IMR-90 (cell line): ENCODE results near the gene LZIC. TPM values are rescaled to one million over a fixed set of nuclear protein-coding genes. Genes with fewer than 3 reads are reported as not detected.

Source experiments
- ATAC-seq: fragments of 200-7000 bp; cut with Tn5 transposase; 2 replicates; pipeline ENCODE4 v1.9.1; 2020; ENCODE audit warnings: low read depth, mild to moderate bottlenecking, moderate library complexity
- Bru-seq: library from RNA; stranded (reverse); fragments of 400-500 nt; gene quantifications from one replicate; lab custom pipeline; 2021; lab: Mats Ljungman, UMichigan
- BruChase-seq, 2 experiments: library from RNA; stranded (reverse); fragments of 400-500 nt; gene quantifications; one replicate each; lab custom pipeline; 2021; lab: Mats Ljungman, UMichigan
- BruUV-seq: library from RNA; stranded (reverse); fragments of 400-500 nt; replicated peaks from 2 replicates; lab custom pipeline; 2021; lab: Mats Ljungman, UMichigan
- CTCF ChIA-PET: fragments of 300-600 bp; formaldehyde crosslinking; extraction: SDS; loops from one replicate; lab custom pipeline; 2021; ENCODE audit warnings: antibody characterized with exemption; lab: Yijun Ruan, JAX
- POLR2A ChIA-PET: fragments of 300-600 bp; sonication (Branson Sonifier 250); formaldehyde crosslinking; loops from one replicate; lab custom pipeline; 2022; ENCODE audit warnings: antibody characterized with exemption; ENCODE audit not compliant: unreplicated experiment; lab: Charles Lee
- DNase-seq: peaks from one replicate; pipeline ENCODE4 v3.0.0; 2013
- H2AFZ ChIP-seq: replicated peaks from 2 replicates; pipeline ENCODE3; 2013; ENCODE audit warnings: low read length, mild to moderate bottlenecking; ENCODE audit not compliant: poor library complexity
- H2AK5ac ChIP-seq: 2 replicates; pipeline ENCODE4 v1.6.1; 2013; ENCODE audit warnings: low read depth, low read length, inconsistent platforms
- H2AK9ac ChIP-seq: replicated peaks from 2 replicates; pipeline ENCODE3; 2013; ENCODE audit warnings: mild to moderate bottlenecking, low read depth, low read length, moderate library complexity; ENCODE audit not compliant: poor library complexity
- H2BK120ac ChIP-seq: 2 replicates; pipeline ENCODE4 v1.6.1; 2013; ENCODE audit warnings: low read depth, low read length, inconsistent platforms
- H2BK15ac ChIP-seq: 3 replicates; pipeline ENCODE4 v1.6.1; 2013; ENCODE audit warnings: low read depth, low read length, inconsistent platforms
- H2BK20ac ChIP-seq: 2 replicates; pipeline ENCODE4 v1.6.1; 2013; ENCODE audit warnings: low read depth, mild to moderate bottlenecking, inconsistent platforms, low read length, moderate library complexity
- H2BK5ac ChIP-seq: 2 replicates; pipeline ENCODE4 v1.6.1; 2013; ENCODE audit warnings: mild to moderate bottlenecking, low read depth, low read length, inconsistent platforms; ENCODE audit not compliant: poor library complexity, severe bottlenecking
- H3K14ac ChIP-seq: replicated peaks from 2 replicates; pipeline ENCODE4 v1.6.1; 2013; ENCODE audit warnings: low read depth, low read length, inconsistent platforms
- H3K18ac ChIP-seq: 2 replicates; pipeline ENCODE4 v1.6.1; 2013; ENCODE audit warnings: low read depth, low read length, control low read depth
- H3K23ac ChIP-seq: 2 replicates; pipeline ENCODE4 v1.6.1; 2013; ENCODE audit warnings: low read depth, low read length, inconsistent platforms
- H3K27ac ChIP-seq: 2 replicates; pipeline ENCODE4 v1.5.1; 2013; ENCODE audit warnings: mild to moderate bottlenecking, control low read depth, low read length; ENCODE audit not compliant: insufficient read depth
- H3K27me3 ChIP-seq: 2 replicates; pipeline ENCODE4 v1.6.1; 2013; ENCODE audit warnings: low read length; ENCODE audit not compliant: control insufficient read depth, insufficient read depth
- H3K36me3 ChIP-seq: 2 replicates; pipeline ENCODE4 v1.6.1; 2013; ENCODE audit warnings: low read length, mixed read lengths; ENCODE audit not compliant: control insufficient read depth, insufficient read depth
- H3K4ac ChIP-seq: 2 replicates; pipeline ENCODE4 v1.6.1; 2013; ENCODE audit warnings: low read depth, low read length, inconsistent platforms
- H3K4me1 ChIP-seq: 2 replicates; pipeline ENCODE4 v1.6.1; 2013; ENCODE audit warnings: low read length, mixed read lengths; ENCODE audit not compliant: control insufficient read depth, insufficient read depth
- H3K4me2 ChIP-seq: 2 replicates; pipeline ENCODE4 v1.6.1; 2013; ENCODE audit warnings: low read depth, mild to moderate bottlenecking, control low read depth, low read length, moderate library complexity
- H3K4me3 ChIP-seq: 2 replicates; pipeline ENCODE4 v1.5.1; 2013; ENCODE audit warnings: low read depth, mild to moderate bottlenecking, control low read depth, low read length, moderate library complexity; ENCODE audit not compliant: insufficient read depth
- H3K56ac ChIP-seq: 2 replicates; pipeline ENCODE4 v1.6.1; 2013; ENCODE audit warnings: low read length, inconsistent platforms; ENCODE audit not compliant: insufficient read depth; ENCODE audit errors: extremely low read depth
- H3K79me1 ChIP-seq, 2 experiments: 2 replicates each; pipeline ENCODE4 v1.6.1; 2013; ENCODE audit warnings: low read length in 2 of 2, inconsistent platforms in 1 of 2, low read depth in 1 of 2
- H3K9ac ChIP-seq: 2 replicates; pipeline ENCODE4 v1.6.1; 2013; ENCODE audit warnings: low read depth, low read length, control low read depth
- H3K9me1 ChIP-seq: 2 replicates; pipeline ENCODE4 v1.6.1; 2013; ENCODE audit warnings: low read length, inconsistent platforms; ENCODE audit not compliant: insufficient read depth
- H3K9me3 ChIP-seq: 2 replicates; pipeline ENCODE4 v1.6.1; 2013; ENCODE audit warnings: low read length; ENCODE audit not compliant: control insufficient read depth, insufficient read depth
- H4K20me1 ChIP-seq: 2 replicates; pipeline ENCODE4 v1.6.1; 2013; ENCODE audit warnings: low read length, inconsistent platforms; ENCODE audit not compliant: insufficient read depth
- H4K5ac ChIP-seq: 2 replicates; pipeline ENCODE4 v1.6.1; 2013; ENCODE audit warnings: mild to moderate bottlenecking, low read depth, low read length, control low read depth
- H4K8ac ChIP-seq, 2 experiments: 2 replicates each; pipeline ENCODE4 v1.6.1; 2013; ENCODE audit warnings: low read depth in 2 of 2, low read length in 2 of 2, control low read depth in 1 of 2, inconsistent platforms in 1 of 2
- H4K91ac ChIP-seq: 2 replicates; pipeline ENCODE4 v1.6.1; 2013; ENCODE audit warnings: low read depth, low read length, inconsistent platforms; ENCODE audit not compliant: insufficient read depth
- CEBPB ChIP-seq: IDR thresholded peaks from 2 replicates; pipeline ENCODE4 v1.6.1; 2012; ENCODE audit warnings: low read depth, low read length, improper control_type of control experiment
- CHD1 ChIP-seq: IDR thresholded peaks from 2 replicates; pipeline ENCODE4 v1.6.1; 2012; ENCODE audit warnings: low read depth, low read length, improper control_type of control experiment
- FOS ChIP-seq: fragments of 150-350 bp; IDR thresholded peaks from 2 replicates; pipeline ENCODE4 v1.6.1; 2016; ENCODE audit warnings: low read depth, low read length
- MAZ ChIP-seq: IDR thresholded peaks from 2 replicates; pipeline ENCODE4 v1.6.1; 2012; ENCODE audit warnings: low read depth, mild to moderate bottlenecking, low read length, improper control_type of control experiment, moderate library complexity, borderline replicate concordance
- MXI1 ChIP-seq: IDR thresholded peaks from 2 replicates; pipeline ENCODE4 v1.6.1; 2012; ENCODE audit warnings: low read depth, mild to moderate bottlenecking, low read length, moderate library complexity, borderline replicate concordance
- POLR2A ChIP-seq: IDR thresholded peaks from 2 replicates; pipeline ENCODE4 v1.6.1; 2012; ENCODE audit warnings: mild to moderate bottlenecking, low read depth, low read length
- RAD21 ChIP-seq: IDR thresholded peaks from 2 replicates; pipeline ENCODE4 v1.6.1; 2012; ENCODE audit warnings: low read length, improper control_type of control experiment
- RCOR1 ChIP-seq: IDR thresholded peaks from 2 replicates; pipeline ENCODE4 v1.6.1; 2012; ENCODE audit warnings: mild to moderate bottlenecking, low read length, improper control_type of control experiment; ENCODE audit not compliant: insufficient replicate concordance
- RFX5 ChIP-seq: IDR thresholded peaks from 2 replicates; pipeline ENCODE4 v1.8.0; 2012; ENCODE audit warnings: low read depth, mild to moderate bottlenecking, low read length, moderate library complexity
- WGBS, 2 experiments: methylation state at CpG; one replicate each; pipeline versions ENCODE4 v1.1.5 to v1.1.7; 2013; ENCODE audit warnings: missing lambda C conversion rate in 2 of 2; ENCODE audit not compliant: insufficient read length in 1 of 2; ENCODE audit errors: extremely low coverage in 2 of 2; 5-methylcytosine and 5-hydroxymethylcytosine counted together
- dilution Hi-C: fragments of 300-500 bp; cut with HindIII; formaldehyde crosslinking; loops from one replicate; pipeline ENCODE4 v1.14.3; 2018; ENCODE audit warnings: low sequenced_read_pairs; ENCODE audit not compliant: unreplicated experiment
- in situ Hi-C: fragments of 300-500 bp; cut with MboI; formaldehyde crosslinking; loops from 3 replicates; pipeline ENCODE4 v1.14.3; 2019; ENCODE audit warnings: low sequenced_read_pairs, inconsistent platforms, mixed read lengths
- intact Hi-C: fragments of 100-400 bp; cut with micrococcal nuclease; formaldehyde crosslinking; loops from 2 replicates; pipeline ENCODE4 v1.10.0; 2022
- long read RNA-seq: library from polyadenylated mRNA; unstranded; transcript quantifications from one replicate; pipeline ENCODE4 v2.0.0, GENCODE V29; 2021; ENCODE audit not compliant: unreplicated experiment
- polyA plus RNA-seq, 3 experiments: library from polyadenylated mRNA; depleted of rRNA; stranded (reverse); fragments of >200 nt; gene quantifications; 2 replicates each; pipeline ENCODE4 v1.2.3, GENCODE V29; 2012; ENCODE audit warnings: low replicate concordance in 1 of 3
- total RNA-seq: library from RNA; depleted of rRNA; stranded (reverse); fragments of >200 nt; gene quantifications from 2 replicates; pipeline ENCODE4 v1.2.3, GENCODE V29; 2012; rRNA removed
- TF ChIP-seq, protein P1 (sequence below): fragments of 150-350 bp; IDR thresholded peaks from 2 replicates; pipeline ENCODE4 v1.6.1; 2016; ENCODE audit warnings: low read depth, mild to moderate bottlenecking, low read length, moderate library complexity, borderline replicate concordance
- TF ChIP-seq, protein P2 (sequence below): conservative IDR thresholded peaks from 2 replicates; pipeline ENCODE4 v1.5.1; 2012; ENCODE audit warnings: mild to moderate bottlenecking, low read depth, low read length, improper control_type of control experiment

Gene LZIC
- total RNA-seq, result 19.0 and 37.2 TPM in 2 replicates
- polyA plus RNA-seq (2012; rRNA removed), result 8.7 and 11.6 TPM in 2 replicates
- 1.5 and 2.7 TPM in 2 replicates for polyA plus RNA-seq (2012; cell fraction: cytosol; rRNA removed)
- polyA plus RNA-seq (2012; cell fraction: nucleus; rRNA removed; ENCODE audit: low replicate concordance), result 0.40 and 4.7 TPM in 2 replicates
- Bru-seq, nascent RNA, result percentile 56 among the genes with signal in this experiment
- percentile 80 among the genes with signal in this experiment for BruChase-seq, experiment 1, labeled RNA remaining after a 6-hour chase
- percentile 67 among the genes with signal in this experiment for BruChase-seq, experiment 2, labeled RNA remaining after a 2-hour chase
- long read RNA-seq, transcript LZIC-202 (8 exons, 2,281 nt), result major isoform, 6 of 20 reads
- long read RNA-seq, partial matches to known transcripts, result 0 of 20 reads
- long read RNA-seq, other reads (novel, unspliced or antisense), result 9 of 20 reads

DNA sequence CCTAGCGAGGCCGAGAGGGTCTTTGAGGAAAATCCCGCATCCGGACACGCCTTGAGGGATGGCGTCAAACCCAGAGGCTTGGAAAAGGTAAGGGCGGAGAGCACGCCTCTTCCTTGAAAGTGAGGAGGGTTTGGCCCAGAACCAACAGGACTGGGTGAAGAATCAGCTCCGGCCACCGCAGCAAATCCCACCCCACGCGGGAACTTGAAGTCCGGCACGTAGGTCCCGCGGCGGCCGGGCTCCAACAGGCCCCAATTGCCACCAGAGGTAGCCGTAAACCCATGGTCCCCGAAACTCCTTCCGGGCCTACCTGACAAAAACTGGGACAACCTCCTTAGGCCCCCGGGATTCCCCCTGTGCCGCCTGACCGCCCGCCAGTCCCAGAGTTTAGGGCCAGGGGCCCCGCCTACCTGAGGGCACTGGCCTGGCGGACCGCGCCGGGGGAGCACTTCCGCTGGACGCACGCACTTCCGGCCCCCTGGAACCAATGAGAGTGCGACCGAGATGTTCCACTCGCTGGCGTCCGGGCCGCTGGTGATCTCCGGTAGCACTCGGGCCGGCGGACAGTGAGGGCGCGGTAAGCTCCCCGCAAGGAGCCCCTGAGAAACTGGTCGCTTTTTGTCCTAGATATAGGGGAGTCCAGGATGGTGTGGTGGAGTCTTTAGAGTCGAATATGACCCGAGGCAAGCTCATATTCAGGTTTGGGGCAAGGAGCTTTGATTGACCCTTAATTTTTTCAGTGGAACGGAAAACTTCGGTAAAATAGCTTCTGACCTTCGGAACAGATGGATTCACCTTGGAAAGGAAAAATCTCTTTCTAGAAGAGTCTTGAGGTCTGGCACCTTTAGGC is at the start of gene LZIC, which contains the start of gene NMNAT1:
LZIC (minus strand) TSS at position 453 of the 850 bp plus-strand sequence. CDS start 6,772 bp downstream, outside the sequence.
NMNAT1 (plus strand) TSS at position 537 of the 850 bp plus-strand sequence. CDS start 28,599 bp downstream, outside the sequence.
- no peaks in the 10 kb centered on the region for H3K27me3 ChIP-seq
- peak within 1 kb of the TSS; percentile 77 for H2BK5ac ChIP-seq
- H2AK9ac ChIP-seq, result peak within 1 kb of the TSS; percentile 38
- no peaks in the 10 kb centered on the region for H3K9me1 ChIP-seq
- 0 out of 2 replicates have a peak, but pooled peaks cover 1% of the 10 kb centered on the region for H3K36me3 ChIP-seq
- BruUV-seq, result TSS peak; percentile 68
- WGBS, 2 experiments, result 0% methylated on average over 26 of the region's 53 CpGs; no CpG with 5 or more reads in 1 of the 2 experiments
- peak within 1 kb of the TSS; percentile 34; the same call in 1 of the 3 replicates for H2BK15ac ChIP-seq
- H3K4me2 ChIP-seq, result peak within 1 kb of the TSS; percentile 97
- H3K27ac ChIP-seq, result peak within 1 kb of the TSS; percentile 79
- peak within 1 kb of the TSS; percentile 95 for H3K9ac ChIP-seq
- dilution Hi-C loops (no loop called here), intact Hi-C loops (loop anchor here (1.0 to 5.0 kb wide), 5 partner anchors 33 to 486 kb away; partner anchors contain the start of genes CTNNBIP1, KIF1B and UBE4B), in situ Hi-C loops (loop anchor here (5.0 kb wide), 1 partner anchor 71 kb away; no protein-coding TSS in a partner anchor)
- peak within 1 kb of the TSS; percentile 100 for H3K23ac ChIP-seq
- H4K8ac ChIP-seq, result peak within 1 kb of the TSS; percentile 95 to 100
- H4K5ac ChIP-seq, result peak within 1 kb of the TSS; percentile 90
- peak within 1 kb of the TSS; percentile 100 for H3K14ac ChIP-seq
- H4K20me1 ChIP-seq, result no peaks in the 10 kb centered on the region
- H3K79me1 ChIP-seq, result peaks cover 15 to 51% of the 10 kb centered on the region in 2 experiments
- H3K4me3 ChIP-seq, result peak within 1 kb of the TSS; percentile 85
- H3K4me1 ChIP-seq, result no peaks in the 10 kb centered on the region
- ChIA-PET POLR2A (interaction anchor here (0.6 to 1.0 kb wide), 2 partner anchors 70 to 74 kb away, joined by 3 to 6 read pairs; no protein-coding TSS in a partner anchor), CTCF (interaction anchor here (1.0 to 1.6 kb wide), 3 partner anchors 10 to 50 kb away, joined by 3 to 5 read pairs (median 5); no protein-coding TSS in a partner anchor)
- no peaks in the 10 kb centered on the region for H3K9me3 ChIP-seq
- DNase-seq (peak; percentile 93), ATAC-seq (peak; percentile 95)
- peak within 1 kb of the TSS; percentile 95 for H4K91ac ChIP-seq
- peak within 1 kb of the TSS; percentile 92 for H3K56ac ChIP-seq
- peak within 1 kb of the TSS; percentile 40; the same call in 1 of the 2 replicates for H2BK20ac ChIP-seq
- peak within 1 kb of the TSS; percentile 34 for H3K18ac ChIP-seq
- H2BK120ac ChIP-seq, result peak within 1 kb of the TSS; percentile 70
- peak within 1 kb of the TSS; percentile 97 for H2AFZ ChIP-seq
- H2AK5ac ChIP-seq, result peak within 1 kb of the TSS; percentile 48
- H3K4ac ChIP-seq, result peak within 1 kb of the TSS; percentile 98
- TF ChIP-seq FOS, result no peak
- TF ChIP-seq, protein P1, sequence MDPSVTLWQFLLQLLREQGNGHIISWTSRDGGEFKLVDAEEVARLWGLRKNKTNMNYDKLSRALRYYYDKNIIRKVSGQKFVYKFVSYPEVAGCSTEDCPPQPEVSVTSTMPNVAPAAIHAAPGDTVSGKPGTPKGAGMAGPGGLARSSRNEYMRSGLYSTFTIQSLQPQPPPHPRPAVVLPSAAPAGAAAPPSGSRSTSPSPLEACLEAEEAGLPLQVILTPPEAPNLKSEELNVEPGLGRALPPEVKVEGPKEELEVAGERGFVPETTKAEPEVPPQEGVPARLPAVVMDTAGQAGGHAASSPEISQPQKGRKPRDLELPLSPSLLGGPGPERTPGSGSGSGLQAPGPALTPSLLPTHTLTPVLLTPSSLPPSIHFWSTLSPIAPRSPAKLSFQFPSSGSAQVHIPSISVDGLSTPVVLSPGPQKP, result no peak
- TF ChIP-seq POLR2A, result peak; percentile 98
- TF ChIP-seq CEBPB, result no peak
- peak; percentile 87 for TF ChIP-seq MAZ
- no peak for TF ChIP-seq RCOR1
- TF ChIP-seq, protein P2, sequence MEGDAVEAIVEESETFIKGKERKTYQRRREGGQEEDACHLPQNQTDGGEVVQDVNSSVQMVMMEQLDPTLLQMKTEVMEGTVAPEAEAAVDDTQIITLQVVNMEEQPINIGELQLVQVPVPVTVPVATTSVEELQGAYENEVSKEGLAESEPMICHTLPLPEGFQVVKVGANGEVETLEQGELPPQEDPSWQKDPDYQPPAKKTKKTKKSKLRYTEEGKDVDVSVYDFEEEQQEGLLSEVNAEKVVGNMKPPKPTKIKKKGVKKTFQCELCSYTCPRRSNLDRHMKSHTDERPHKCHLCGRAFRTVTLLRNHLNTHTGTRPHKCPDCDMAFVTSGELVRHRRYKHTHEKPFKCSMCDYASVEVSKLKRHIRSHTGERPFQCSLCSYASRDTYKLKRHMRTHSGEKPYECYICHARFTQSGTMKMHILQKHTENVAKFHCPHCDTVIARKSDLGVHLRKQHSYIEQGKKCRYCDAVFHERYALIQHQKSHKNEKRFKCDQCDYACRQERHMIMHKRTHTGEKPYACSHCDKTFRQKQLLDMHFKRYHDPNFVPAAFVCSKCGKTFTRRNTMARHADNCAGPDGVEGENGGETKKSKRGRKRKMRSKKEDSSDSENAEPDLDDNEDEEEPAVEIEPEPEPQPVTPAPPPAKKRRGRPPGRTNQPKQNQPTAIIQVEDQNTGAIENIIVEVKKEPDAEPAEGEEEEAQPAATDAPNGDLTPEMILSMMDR, result no peak
- no peak for TF ChIP-seq RFX5
- TF ChIP-seq MXI1, result peak; percentile 54; the same call in 1 of the 2 replicates
- 0 out of 2 replicates have a peak, but pooled peaks have one; percentile 4 for TF ChIP-seq CHD1
- no peak; the same call in 1 of the 2 replicates for TF ChIP-seq RAD21
